G401 (cell line): ENCODE results near the gene UTS2B. TPM values are rescaled to one million over a fixed set of nuclear protein-coding genes. Genes with fewer than 3 reads are reported as not detected.

Source experiments
- DNase-seq: peaks from one replicate; pipeline ENCODE4 v3.0.0-alpha.2; 2015; ENCODE audit warnings: low spot score
- in situ Hi-C: cut with HindIII; loops from 2 replicates; pipeline ENCODE4 v1.10.0; 2016; ENCODE audit warnings: low sequenced_read_pairs, mixed read lengths
- total RNA-seq: library from RNA; depleted of rRNA; stranded (reverse); fragments of >200 nt; shearing (Covaris generic); gene quantifications from 2 replicates; pipeline ENCODE4 v1.2.3, GENCODE V29; 2014

Gene UTS2B
- total RNA-seq, 1 experiment from 2014 or later: not detected

DNA sequence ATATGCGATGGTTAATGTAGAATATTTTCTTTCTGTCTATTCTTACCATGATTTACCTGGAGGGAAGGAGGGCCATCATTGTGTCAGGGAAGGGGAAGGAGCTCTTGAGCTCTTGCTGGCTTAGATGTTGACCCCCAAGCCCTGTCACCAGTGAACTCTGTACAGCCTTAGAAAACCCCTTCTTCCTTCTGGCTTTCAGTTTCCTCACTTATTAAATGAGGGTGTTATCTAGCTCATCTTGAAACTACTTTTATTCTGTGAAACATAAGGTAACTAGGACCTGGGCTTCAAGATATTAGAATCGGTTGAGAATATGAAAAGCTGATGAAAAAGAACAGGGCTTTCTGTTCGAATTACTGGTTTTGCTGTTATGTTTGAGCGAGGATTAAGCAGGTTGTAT lies 25.1 kb upstream of the UTS2B start:
- no peak for DNase-seq
- in situ Hi-C loops: no loop called here

DNA sequence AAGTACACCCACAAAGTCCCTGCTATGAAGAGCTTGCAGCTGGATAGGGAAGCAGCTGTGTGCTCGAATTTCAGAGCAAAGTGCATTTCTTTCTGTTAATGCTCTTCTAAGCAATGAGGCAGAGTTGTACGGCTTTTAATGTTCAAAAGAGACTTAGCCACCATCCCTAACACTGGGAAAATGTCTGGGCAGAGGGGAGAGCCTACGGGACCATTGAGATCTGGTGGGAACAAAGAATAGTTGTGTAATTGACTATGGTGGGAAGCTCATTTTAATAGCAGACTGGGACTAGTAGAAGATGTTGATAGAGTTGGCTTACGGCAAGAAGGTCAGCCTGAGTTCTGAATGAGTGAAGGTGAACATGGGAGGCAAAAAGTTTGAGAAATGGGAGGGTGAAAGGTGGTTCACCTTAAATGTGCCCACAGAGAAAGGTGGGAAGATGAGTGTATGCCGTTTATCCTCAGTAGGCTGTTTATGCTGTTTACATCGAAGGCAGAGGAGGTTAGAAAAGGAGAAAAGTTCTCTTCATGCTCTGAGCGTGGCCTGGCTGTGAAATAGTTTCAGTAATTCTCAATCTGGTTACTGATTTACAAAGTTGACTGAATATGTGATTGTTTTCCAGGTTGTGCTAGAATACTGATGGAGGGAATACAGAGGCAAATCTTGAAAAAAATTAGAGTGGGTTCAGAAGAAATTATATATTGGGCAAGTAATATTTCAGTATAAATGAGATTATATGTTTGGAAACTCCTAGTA lies 22.9 kb upstream of the UTS2B start:
- DNase-seq: no peak
- in situ Hi-C loops: no loop called here

DNA sequence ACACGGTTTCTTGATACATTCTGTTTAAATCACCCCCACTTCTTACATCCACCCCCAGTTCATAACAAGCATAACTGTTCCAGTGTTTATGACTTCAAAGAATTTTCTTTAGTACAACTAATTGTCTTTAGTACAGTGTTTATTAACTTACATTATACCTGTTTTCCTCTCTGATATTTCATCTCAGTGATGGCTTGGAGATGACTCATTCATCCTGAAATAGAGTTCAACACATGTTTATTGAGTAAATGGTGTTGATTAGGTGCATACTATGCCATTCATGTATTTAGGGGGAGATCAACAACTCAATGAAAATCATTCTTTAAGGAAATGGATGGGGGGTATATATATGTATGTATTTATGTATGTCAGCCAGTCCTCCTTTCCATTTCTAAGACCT lies 21.7 kb upstream of the UTS2B start:
- in situ Hi-C loops: no loop called here
- DNase-seq: no peak

DNA sequence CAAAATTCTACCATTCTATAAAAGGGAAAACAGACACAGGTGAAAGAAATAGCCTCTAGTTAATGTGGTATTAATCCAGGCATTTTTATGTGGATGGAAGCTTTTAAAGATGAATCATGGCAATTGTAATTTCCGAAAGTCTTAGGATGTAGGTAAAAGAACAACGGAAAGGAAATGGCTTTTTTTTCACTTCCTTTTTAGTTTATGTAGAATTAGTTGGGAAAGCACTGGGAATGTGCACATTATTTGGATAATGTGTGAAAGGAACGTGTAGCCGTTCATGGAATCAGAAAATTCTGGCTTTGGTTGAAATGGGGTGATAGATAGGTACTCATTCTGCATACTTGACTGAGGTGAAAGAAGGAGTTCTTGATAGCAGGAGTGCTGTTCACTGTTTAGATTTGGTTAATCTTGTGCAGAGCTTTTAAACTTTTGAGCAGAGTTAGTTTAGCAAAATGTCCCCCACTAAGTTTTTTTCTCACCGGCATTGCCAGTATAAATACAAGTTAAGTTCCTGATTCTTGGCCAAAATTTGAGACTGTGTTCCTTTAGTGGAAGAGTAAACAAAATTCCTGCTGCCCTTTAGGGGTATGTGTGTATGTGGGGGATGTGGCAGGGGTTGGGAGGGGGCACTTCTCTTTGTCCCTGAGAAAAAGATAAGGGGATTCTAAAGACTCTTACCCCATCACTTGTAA lies 20.2 kb upstream of the UTS2B start:
- DNase-seq: no peak
- in situ Hi-C loops: no loop called here

DNA sequence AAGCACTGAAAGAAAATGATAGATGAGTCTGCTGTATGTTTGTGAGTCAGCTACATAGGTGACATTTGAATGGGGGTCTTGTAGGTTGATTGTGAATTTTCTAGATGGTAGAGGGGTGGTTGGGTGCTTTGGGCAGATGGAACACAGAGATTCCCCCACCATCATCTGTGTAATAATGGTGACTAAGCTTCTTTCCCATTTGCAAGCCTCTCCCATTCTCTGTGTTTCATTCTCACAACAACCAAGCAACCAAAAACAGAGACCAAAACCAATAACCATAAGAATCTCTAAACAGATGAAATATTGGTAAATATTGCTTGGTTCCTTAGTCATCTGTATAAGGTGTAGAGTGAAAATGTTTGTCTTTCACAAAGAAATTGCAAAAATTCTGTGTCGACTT lies 17.8 kb upstream of the UTS2B start:
- in situ Hi-C loops: no loop called here
- DNase-seq: no peak

DNA sequence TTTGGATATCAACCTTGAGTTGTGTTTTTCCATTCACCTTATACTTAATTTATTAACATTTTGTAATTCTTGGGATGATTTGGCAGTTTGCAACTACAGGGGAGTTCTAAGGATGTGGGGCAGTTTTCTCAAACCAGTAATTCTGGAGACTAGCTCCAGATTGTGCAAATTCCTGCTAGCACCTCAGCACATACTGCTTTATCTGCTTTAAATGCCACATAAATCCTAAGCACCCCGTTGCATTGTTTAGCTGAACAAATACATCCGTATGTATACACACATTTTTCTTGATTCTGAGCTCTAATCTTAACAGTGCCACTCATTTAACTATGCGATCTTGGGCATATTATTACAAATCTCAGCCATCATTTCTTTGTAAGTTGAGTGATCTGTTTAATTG lies 16.9 kb upstream of the UTS2B start:
- DNase-seq: no peak
- in situ Hi-C loops: no loop called here

DNA sequence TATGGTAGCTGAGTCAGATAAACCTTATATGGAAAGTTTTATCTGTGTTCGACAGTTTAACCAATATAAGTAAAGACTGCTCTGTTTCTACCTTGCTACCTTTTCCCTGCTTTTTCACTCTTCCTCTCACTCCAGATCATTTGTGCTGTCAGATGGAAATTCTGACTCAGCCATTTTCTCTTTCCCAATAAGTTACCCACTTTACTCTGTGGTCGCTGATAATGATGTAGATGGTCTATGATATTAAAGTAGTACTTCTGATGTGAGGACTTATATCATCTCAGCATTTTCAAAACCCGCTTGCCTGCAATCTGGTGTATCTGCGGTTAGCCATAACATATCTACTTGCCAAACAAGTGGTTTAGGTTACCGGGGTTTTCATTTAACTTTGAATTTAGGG lies 15.0 kb upstream of the UTS2B start:
- in situ Hi-C loops: no loop called here

DNA sequence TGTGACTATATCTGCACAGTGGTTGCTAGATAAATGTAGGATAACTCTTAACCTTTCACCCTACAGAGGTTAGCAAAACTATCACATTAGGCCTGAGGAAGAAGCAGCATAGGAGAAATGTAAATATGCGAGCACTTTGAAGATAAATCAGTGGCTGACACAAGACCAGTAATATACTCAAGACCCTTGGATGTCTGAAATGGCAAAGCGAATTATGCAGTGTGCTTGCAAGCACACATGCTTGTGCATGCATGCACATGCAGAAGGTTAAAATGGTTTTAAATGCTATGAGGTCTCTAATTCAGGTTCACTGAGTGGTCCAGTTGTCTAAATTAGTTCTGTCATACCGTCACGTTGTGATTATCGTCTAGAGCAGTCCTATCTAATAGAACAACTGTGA lies 13.6 kb upstream of the UTS2B start:
- no peak for DNase-seq
- in situ Hi-C loops: no loop called here

More for the DNA sequence above, 15.0 kb upstream of the UTS2B start:
- no peak for DNase-seq

DNA sequence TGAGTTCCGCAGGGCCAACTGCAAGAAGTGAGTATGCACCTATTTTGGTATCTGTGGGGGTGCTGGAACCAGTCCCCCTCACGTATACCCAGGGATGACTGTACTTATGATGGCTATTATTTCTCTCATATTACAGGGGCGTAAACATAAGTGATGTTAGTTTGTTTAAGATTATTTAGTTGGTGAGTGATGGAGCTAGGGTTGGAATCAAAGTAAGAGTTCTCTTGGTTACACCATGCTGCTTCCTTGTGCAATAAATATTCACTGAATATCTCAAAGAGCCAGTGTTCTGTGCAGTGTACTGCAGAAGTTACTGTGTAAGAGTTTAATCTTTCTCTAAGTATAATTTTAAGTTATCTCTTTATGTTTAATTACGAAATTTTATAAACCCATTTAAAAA lies 12.8 kb upstream of the UTS2B start:
- in situ Hi-C loops: no loop called here
- no peak for DNase-seq

DNA sequence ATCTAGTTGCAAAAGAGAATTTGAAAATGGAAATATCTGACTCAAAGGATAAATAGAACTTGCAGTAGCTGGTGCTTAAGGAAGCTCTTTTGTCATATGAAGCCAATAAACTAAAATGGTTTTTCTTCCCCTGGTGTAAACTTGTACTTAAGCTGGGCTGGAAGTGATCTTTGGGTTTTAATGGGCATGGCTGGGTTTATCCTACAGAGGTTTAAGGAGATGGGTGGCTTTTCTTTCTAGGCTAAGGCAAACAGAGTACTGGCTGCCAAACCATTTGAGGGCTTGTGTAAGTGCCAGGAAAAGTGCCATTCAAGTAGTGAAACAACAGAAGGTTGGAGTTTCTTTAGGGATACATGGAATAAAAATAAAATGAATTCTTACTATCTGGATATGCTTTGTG lies 12.1 kb upstream of the UTS2B start:
- DNase-seq: no peak
- in situ Hi-C loops: no loop called here

DNA sequence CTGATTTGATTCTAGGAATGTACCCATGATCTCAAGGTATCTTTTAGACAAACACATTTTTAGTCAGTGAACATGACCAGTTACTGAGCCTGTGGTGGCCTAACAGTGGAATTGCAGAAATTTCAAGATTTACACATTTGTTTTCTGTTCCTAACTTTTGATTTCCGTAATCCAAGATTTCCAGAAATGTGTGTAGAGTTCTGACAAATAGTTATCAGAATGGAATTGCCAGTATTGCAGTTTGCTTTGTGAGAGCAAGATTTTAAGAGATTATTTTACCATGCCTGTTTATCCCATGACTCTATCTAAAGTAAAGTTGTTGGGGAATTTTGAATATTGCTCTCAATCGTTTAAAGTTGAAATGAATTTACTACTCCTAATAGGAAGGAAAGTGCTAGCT lies 11.7 kb upstream of the UTS2B start:
- in situ Hi-C loops: no loop called here
- DNase-seq: no peak

DNA sequence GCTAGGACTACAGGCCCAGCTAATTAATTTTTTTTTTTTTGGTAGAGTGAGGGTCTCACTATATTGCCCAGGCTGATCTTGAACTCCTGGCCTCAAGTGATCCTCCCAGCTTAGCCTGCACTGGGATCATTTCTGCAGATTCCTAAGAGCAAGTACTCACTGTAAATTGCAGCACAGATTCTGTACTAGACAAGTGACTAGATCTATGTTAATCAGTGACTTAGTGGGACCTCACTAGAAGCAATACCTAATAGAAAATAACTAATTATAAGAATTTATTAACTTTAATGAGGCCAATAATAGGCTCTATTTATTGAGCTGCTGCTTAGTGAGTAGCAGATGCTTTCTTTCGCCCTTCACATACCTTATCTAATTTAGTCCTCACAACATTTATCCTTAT lies 10.6 kb upstream of the UTS2B start:
- in situ Hi-C loops: no loop called here

DNA sequence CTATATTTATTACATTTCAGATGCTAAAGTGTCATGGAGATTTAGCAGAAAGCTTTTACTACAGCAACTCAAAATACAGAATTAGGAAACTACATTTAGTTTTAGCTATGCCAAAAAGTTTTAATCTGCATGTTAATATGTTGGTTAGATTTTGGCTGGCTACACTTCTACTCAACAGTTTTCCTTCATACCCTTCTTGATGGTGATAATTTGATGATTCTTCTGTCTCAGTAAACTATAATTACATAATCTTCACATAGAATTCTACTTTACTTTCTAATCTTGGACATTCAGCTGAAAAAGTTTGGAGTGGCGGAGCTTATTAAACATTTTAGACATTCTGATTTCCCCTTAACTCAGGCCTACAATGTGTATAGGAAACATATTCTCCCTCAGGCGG lies 10.0 kb upstream of the UTS2B start:
- in situ Hi-C loops: no loop called here

More for the DNA sequence above, 10.6 kb upstream of the UTS2B start:
- no peak for DNase-seq

DNA sequence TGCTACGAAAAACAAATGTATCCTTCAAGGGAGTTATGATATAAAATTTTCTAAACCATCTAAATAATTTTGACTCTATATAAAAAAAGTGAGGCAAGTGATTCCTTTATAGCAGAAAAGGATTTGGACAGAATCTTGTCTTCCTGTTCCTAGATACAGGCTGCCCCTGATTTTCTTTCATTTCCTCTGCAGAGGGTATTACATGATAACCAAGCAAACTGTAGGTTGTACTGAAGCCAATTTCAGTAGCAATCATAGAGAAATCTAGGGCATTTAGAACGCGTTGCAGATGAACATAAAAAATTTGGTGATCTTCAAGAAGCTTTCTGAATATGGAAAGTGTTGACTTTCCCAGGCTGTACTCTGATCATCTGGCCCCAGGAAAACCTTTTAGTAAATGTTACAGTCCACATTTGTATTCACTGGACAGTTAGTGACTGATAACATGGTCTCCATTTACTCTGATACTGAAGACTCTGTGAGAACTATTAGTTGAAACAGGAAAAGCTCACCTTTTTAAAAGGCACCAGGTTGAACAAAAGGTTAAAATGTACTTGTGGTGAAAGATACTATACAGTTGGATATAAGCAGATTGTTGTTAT lies 9.1 kb upstream of the UTS2B start:
- in situ Hi-C loops: no loop called here

More for the DNA sequence above, 10.0 kb upstream of the UTS2B start:
- no peak for DNase-seq

DNA sequence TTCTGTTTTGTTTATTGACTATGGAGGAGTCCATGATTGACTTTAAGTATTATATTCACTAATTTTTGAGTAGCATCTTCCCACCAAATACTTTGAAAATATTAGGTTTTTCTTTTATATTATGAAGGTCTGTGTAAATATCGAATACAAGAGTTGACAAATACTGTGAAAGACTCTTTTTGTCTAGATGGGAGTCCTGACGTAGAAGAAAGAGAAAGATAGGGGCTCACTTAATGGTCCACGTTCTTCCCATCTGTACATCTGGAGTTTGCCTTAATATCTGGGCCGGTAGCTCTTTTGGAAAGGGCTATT lies 7.8 kb upstream of the UTS2B start:
- in situ Hi-C loops: no loop called here
- DNase-seq: no peak

More for the DNA sequence above, 9.1 kb upstream of the UTS2B start:
- peak; percentile 15 for DNase-seq

DNA sequence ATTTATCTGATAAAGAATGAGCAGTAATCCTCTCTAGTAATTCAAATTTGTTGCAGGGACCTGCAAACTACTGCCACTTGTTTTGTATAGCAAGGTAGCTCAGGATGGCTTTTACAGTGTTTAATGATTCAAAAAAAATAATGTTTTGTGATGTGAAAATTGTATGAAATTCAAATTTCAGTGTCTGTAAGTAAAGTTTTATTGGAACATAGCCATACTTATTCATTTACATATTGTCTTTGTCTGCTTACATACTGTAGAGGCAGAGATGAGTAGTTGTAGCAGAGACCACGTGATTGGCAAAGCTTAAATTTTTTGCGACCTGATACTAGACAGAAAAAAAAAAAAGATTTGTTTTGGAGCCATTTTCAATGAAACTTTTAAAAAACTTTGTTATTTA lies 6.5 kb upstream of the UTS2B start:
- DNase-seq: no peak
- in situ Hi-C loops: no loop called here

DNA sequence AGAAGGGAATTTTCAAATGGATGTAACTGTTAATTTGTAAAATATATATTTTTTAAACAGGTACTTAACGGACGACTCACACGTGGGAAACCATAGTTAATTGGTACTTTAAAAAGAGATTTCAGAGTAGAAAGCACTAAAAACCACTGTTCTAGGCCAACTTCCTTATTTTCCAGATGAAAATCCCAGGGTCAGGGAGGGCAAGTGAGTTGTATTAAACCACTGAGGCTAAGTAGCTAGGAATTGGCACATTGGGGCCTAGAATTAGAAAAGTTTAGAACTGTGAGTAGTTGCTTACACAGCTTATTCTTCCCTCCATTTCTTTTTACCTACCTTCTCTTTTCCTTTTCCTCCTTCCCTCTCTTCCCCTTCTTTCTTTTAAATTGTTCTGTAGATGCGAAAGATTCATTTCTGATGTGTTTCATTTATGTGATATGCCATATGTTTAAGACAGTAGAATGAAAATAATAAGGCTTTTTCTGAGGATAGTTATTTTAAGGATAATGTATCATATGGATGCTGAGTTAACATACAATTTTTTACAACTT lies 4.1 kb upstream of the UTS2B start:
- in situ Hi-C loops: no loop called here
- DNase-seq: no peak

DNA sequence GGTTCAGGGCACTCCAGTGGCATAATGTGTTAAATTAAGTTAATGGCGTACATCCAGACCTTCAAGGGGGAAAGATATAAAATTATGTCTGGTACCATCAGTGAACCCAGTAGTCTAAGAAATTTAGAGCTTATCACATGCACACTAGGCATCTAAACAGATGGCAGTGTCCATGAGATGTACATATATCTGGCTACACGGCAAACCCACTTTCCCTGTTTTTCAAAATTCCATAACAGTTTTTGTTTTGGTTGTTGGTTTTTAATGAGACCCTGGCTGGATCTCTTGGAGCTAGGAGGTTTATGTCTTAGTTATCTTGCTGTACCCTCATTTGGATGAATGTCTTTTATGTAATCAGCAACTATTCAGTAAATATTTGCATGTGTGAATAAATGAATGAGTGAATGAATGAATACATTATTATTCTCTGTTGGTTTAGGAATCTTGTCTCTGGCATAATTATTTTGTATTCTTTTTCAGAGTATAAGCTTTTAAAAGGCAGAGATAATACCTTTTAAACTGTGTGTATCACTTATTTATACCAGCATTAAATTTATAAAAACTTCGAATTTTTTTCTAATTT lies 3.1 kb upstream of the UTS2B start:
- in situ Hi-C loops: no loop called here

DNA sequence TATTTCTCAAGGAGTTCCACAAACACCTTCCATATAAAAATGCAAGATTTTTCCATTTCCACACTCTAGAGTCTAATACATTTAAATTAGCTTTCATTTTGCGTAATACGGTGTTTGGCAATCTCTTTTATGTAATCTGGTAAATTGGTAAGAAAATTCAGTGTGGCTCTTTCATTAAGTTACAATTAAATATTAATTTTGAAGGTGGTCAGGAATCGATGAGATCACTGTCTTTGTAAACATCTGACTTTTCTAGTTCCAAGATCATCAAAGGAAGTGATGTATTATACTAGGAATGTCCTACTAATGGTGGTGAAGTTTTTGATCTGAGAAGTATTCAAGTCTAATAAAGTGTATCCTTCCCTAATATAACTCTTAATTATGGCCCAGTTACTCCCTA lies 1.1 kb upstream of the UTS2B start:
- no peak for DNase-seq
- in situ Hi-C loops: no loop called here

More for the DNA sequence above, 3.1 kb upstream of the UTS2B start:
- no peak for DNase-seq

DNA sequence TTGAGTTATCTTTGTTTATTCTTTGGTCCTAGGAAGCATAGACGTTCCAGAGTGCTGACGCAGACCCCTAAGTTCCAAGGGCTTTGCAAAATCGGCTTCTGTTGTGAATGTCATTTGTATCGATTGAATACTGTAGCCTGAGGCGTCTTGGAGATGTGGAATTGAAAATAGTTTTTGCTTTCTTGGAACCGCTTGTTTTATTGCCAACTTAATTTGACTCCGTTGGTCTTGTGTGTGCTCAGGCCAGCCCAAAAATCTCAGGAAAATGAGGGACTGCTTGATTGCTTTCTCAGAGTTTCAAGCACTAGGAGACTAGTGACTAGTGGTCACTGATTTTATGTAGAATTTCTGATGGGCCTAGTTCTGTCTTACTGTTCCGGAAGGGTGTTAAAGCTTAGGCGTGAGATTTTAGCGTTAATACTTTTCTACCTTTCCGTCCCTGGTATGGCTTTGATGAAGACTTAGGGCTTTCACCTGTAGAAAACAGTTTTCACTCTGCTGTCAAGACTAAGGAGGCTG lies 263 bp upstream of the UTS2B start:
- no peak for DNase-seq
- in situ Hi-C loops: no loop called here
